ENCODE measurements around the gene GAS2L1.

- no peak for TF ChIP-seq CTCF (IDR thresholded peaks at IDR 0.05)
- TF ChIP-seq POLR2AphosphoS5 (IDR thresholded peaks at IDR 0.05): no peak
These were observed 46.4 kb upstream of the GAS2L1 start for GRCh38 chr22:29260031-29260560.
